Activated T-cell treated with anti-CD3 and anti-CD28 coated beads for 1 hour (primary cell): ENCODE measurements around the gene SH2D6.
"Not testable (repeated sequence)": the region's sequence is repeated elsewhere in the genome, so short reads cannot be mapped to it uniquely, and the experiment has no call there.

ENCODE experiments used
- DNase-seq: peaks from one replicate; pipeline ENCODE4 v3.0.0-alpha.2; 2020; ENCODE audit warnings: low read depth

The SH2D6 gene

DNA sequence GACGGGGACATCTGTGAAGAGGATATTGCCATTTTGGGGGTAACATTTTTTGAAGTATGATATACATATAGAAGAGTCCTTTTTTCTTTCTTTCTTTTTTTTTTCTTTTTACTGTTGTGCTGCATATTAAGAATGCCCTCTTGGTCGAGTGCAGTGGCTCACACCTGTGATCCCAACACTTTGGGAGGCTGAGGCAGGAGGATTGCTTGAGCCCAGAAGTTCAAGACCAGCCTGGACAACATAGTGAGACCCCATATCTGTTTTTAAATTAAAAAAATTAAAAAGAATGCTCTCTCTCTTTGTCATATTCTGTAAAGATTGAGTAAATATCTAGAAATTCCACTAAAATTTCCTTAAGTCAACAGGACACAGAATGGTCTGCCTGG, 3.6 kb downstream of the SH2D6 start:
- DNase-seq, result no peak

DNA sequence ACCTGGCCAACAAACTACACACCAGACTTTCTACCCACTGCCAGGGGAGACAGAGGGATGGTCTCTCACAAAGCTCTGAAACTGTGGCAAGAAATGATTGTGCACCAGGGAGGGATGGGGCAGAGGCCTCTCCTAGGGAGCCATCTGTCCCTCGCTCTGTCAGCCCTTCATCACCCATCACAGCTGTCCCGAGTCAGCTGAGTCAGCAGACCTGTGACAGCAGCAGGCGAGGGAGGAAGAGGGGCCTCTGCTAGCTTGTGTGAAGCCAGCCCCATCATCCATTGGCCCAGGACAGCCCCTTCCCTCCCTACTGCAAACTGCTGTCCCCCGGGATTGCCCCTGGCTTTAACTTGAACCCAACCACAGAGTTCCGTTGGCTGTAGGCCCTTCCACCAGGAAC, 5.0 kb downstream of the SH2D6 start:
- no peak for DNase-seq

DNA sequence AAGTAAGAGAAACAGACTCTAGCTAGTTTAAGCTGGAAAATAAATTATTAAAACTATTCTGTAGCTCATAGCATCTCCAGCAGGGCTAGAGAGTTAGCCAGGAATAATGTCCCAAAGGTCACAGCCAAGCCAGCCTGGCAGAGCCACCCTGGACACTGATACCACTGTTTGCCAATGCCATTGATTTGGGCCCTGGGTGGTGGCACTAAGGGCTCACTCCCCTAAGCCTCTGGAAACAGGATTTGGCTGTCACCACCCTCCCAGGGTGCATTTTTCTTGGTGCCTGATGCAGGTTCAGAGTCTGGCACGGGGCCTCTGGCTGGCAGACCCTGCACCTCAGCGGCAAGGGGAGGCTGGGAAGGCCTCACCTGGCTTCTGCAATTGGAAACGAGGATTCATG, 7.1 kb downstream of the SH2D6 start:
- no peak for DNase-seq

DNA sequence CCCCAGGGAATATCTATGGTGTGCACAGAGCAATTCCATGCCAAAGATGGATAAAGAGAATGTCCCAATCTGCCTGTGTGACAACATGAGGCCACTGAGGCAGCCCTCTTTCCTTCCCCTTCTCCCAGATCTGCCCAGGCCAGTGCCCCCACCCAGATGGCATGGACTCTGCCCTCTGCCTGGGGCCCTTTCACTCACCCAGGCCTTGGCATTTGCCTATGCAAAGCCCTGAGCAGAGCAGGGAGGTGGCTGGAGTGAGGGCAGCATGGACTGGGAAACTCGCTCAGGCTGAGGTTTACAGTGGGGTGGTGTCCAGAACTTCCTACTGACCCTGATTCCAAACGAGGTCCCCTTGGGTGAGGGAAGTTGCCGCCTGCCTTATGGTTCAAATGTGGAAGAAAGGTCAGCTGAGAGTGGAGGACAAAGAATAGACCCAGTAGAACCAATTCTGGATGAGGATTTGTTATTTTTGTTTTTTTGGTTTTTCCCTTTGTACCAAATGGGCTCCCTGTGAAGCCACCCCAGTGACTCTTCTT, 8.9 kb downstream of the SH2D6 start:
- DNase-seq, result no peak

DNA sequence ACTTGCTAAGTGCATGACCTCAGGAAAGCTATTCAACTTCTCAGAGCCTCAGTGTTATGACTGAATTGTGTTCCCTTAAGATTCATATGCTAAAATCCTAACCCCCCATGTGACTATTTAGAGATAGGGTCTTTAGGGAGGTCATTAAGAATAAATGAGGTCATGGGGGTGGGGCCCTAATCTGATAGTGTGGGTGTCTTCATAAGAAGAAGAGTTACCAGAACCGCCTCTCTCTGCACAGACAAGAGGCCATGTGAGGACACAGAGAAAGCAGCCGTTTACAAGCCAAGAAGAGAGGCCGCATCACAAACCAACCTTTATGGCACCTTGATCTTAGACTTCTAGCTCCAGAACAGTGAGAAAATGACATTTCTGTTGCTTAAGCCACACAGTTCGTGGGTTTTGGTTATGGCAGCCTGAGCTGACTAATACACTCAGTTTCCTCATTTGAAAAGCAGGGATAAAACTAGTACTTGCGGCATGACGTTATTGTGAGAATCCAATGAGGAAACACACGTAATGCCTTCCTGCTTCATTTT, 9.9 kb downstream of the SH2D6 start:
- no peak for DNase-seq

DNA sequence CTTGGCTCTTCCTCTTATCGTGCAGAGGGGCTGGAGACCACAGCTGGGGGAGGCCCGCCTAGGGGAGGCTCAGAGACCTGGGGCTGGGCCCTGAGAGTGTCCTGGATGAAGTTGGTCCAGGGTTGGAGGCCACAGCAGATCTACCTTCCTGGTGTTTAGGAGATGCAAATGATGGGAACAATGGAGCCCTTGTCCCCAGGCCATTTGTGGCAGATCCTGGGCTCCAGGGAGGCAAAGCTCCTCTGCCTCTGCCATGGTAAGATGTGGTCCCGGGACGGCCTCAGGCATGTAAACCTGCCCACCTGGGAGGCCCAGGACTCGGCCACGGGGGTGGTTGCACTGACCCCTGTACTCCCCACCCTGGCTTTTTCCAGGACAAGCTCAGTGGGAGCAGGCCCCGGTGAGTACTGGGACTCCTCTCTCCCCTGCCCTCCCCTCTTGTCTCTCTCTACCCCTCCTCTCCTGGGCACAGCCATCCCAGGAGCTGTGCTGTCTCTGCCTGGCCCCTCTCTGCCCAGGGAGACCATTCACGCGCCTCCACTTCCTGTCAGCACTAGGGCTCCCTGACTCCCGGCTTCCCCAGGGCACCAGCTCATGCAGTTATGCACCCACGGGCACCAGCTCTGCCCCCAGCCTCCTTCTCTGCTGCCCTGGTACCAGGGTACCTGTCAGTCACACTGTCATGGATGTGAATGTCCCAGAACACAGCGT, 10.9 kb downstream of the SH2D6 start:
- DNase-seq, result no peak

DNA sequence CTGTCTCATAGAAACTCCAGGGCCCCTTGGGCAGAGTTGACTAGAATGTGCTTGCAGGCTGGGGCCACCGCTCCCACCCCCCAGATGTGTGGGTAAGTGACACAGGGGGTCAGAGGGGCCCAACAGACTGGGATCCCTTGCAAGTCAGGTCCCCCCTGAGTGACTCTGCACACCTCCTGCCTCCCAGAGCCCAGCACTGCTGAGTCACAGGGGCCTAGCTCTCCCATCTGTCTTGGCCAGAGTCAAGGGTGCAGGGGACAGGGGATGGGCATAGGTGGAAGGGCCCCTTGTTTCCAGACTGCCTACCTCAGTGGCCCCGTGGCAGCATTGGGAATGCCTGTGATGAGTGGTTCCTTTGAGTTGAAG, 11.4 kb downstream of the SH2D6 start:
- DNase-seq, result no peak

DNA sequence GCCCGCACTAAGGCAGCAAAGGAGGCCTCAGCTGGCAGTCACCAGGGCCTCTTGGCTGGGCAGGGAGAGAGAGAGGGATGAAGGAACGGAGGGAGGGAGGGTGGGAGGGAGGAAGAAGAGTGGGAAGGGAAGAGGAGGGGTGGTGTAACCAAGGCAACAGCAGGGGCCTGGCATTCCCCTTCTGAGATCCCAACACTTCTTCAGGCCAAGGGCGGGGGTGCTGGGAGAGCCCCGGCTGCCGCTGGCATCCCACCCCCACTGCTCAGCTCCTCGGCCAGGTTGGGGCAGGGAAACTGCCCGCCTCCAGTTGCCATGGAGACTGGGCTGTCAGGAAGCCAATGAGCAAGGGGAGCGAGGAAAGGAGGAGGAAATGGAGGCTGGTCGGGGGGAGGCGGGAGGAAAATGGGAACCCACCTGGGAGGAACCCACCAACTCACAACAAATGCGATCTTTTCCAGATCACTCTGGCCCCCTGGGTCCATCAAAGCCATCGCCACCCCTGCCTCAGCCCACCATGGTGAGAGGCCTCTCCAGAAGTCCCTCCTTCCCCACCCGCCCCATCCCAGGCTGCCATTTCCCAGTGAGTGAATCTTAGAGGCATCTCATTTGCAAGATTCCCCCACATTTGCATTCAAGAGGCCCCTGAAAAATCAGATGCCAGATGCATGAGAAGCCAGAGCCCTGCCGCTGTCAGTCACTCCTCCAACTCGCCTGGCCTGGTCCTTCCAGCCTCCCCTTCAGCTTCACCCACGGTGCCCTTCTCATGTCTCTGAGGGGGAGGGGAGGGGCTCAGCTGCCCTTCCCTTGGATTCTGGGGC, 12.4 kb downstream of the SH2D6 start:
- DNase-seq, result no peak

DNA sequence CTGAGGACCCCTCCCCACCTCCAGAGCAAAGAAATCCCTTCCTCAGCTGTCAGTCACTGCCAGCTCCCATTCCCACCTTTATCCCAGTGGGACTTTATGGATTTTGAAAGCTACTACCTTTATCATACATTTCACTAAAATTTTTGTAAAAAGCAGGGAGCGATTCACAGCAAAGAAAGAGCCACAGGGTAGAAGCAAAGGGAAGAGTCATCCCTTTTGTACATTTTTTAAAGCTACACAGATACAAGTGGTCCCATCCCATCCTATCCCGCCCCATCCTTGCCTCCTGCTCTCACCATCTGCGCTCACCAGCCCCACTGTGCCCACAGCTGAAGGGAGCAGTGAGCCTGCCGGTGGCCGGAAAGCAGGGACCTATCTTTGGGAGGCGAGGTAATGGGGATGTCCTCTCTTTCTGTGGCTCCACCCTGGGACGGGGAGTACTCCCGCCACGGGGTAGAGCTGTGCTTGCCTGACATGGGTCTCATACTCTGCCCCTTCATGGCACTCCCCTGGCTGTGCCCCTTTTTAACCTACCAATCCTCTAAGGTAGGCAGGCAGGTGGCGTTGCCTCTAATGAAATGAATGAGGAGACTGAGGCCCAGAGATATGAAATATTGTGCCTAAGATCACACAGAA, 13.2 kb downstream of the SH2D6 start:
- DNase-seq, result no peak

DNA sequence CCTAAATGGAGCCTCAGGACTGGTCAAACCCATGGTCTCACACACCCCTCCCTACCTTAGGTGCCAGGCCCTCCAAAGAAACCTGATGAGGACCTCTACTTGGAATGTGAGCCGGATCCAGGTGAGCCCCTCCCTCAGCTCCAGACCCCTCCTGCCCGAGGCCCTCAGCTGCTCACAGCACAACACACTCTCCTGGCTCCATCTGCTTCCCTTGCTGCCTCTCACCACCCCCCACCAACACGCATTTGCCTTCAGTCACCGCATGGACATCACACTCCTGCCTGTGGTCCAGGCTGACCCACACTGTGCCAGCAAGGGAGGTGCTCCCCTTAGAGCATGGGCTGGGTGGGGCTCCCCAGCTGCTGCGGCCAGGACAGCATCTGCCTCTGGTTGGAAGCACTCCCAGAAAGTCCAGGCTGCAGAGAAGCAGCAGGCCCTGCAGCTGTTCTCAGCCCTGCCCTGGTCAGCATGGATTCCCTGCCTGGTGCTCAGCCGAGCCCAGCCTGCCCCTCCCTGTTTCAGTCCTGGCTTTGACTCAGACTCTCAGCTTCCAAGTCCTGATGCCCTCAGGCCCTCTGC, 15.1 kb downstream of the SH2D6 start:
- DNase-seq, result no peak

DNA sequence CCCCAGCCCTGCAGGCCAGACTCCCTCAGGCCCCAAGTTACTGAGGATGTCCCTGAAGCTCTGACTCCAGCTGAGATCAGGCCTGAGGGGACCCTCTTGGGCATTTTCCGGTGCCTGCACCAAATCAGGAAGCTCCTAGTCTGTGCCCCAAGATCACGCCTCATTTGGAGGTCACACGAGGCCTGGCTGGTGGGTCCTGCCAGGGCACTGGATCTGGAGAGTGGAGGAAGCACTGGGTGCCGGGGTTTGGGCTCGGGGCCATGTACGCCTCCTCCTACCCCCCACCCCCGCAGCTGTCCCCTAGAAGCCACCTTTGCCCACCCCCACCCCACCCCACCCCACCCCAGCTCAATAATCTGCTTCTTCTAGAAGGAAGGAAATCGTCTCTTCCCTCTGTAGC, 16.2 kb downstream of the SH2D6 start:
- no peak for DNase-seq

DNA sequence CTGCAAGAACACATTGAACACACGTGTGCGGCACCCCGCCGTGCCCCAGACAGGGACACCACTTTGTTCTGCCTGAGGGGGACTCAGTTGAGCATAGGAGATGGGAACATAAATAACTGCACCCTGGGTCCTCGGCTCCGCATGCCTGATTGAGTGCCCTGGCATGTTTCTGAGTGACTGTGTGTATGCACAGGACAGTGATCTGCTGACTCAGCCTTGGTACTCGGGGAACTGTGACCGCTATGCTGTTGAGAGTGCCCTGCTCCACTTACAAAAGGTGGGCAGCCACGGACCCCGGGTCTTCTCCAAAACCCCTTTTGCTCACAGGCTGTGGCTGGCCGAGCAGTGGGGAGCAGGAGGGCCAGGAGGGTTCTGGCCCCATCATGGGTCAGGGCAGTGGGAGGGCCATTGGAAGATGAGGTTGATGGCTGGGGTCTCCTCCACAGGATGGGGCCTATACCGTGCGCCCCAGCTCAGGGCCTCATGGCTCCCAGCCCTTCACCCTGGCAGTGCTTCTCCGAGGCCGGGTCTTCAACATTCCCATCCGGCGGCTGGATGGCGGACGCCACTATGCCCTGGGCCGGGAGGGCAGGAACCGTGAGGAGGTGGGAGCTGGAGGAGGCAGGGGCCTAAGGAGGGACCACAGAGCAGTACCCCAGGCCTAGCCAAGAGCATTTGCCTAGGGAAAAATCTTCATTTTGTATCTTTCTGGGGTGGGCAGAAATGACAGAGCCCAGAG, 16.9 kb downstream of the SH2D6 start:
- no peak for DNase-seq

DNA sequence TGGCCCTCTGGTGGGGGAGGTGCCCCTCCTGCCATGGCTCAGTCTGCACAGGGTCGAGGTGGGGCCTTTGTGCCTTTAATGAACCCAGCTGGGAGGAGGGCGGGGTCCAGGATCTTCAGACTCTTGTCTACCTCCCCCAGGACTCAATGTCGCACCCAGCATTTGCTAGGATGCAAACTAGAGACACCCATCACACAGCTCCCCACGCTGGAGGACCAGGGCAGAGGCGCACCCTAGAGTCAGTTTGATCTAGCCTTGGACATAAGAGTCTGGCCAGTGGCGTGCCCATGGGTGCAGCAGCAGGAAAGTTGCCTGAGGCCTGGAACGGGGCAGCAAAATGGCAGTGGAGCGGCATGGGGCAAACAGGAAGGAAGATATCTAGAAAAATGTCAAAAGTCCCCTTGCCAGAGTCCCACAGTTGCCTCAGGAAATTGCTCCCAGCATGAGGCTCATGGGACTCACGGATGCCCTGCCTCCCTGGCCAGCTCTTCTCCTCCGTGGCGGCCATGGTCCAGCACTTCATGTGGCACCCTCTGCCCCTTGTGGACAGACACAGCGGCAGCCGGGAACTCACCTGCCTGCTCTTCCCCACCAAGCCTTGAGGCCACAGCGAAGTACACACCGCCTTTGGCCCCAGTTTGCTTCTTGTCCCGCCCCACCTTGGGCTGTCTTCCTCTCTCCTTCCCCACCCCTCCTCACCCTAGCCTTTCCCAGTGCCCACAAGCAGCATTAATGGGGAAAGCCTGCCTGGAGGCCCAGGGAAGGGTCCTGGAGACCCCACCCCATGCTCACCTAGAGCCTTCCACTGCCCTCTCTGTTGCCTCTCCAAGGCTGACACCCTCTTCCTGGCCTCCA, 17.7 kb downstream of the SH2D6 start:
- no peak for DNase-seq

DNA sequence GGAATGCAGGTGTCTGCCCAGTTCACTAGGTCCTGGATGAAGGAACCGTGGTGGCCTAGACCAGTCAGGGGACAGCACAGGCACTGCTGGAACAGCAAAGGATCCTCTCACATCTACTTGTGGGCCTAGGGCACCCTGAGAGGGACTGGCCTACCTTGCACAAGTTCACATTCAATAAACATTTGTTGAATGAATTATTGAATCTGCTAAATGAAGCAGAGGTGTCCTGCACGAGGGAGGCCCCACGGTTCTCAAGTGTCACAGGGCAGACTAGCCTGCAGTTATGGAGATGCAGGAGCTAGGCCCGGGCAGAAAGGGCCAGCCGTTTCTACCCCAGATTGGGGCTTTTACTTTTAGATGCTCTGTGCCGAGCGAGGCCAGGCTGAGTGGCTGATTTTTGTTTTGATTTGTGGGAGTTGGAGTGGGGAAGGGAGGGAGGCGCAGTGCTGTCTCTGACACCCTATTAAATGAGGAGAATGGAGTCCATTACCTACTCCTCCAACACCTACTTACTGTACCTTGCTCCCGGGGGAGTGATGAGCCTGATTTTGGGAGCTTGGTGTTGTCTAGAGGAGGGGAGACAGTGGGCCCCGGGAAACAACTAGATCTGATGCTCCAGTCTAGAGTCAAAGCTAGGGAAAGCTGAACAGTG, 18.4 kb downstream of the SH2D6 start:
- no peak for DNase-seq

DNA sequence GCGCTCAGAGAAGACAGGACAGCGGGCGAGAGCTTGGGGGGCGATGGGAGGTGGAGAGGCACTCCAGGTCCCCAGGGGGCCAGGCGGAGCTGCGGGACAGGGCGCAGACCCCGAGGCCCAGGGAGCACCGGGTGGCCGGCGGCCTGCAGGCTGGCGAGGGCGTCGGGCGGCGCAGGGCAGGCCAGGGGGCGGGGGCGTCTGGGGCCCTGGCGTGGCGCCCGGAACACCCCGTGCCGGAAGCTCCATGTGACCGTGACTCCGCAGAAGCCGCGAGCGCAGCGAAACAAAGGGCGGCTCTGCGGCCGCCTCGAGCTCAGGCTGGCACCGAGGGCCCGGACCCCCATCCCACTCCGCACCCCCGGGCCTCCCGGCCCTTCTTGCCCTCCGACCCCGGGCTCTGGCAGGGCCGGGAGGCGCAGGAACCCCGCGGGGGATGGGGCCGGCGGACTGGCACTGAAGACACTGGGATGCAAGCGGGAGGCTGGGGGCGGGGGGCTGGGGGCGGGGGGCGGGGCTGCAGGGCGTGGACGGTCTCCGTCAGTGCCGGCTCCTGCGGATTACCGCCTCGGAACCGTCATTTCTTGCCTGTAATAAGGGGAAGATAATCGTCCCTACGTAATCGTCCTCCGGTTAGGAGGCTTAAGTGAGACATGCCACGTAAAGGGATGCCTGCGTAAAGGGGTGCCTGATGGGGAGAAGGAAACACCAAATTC, 19.1 kb downstream of the SH2D6 start:
- DNase-seq, result peak; percentile 57

DNA sequence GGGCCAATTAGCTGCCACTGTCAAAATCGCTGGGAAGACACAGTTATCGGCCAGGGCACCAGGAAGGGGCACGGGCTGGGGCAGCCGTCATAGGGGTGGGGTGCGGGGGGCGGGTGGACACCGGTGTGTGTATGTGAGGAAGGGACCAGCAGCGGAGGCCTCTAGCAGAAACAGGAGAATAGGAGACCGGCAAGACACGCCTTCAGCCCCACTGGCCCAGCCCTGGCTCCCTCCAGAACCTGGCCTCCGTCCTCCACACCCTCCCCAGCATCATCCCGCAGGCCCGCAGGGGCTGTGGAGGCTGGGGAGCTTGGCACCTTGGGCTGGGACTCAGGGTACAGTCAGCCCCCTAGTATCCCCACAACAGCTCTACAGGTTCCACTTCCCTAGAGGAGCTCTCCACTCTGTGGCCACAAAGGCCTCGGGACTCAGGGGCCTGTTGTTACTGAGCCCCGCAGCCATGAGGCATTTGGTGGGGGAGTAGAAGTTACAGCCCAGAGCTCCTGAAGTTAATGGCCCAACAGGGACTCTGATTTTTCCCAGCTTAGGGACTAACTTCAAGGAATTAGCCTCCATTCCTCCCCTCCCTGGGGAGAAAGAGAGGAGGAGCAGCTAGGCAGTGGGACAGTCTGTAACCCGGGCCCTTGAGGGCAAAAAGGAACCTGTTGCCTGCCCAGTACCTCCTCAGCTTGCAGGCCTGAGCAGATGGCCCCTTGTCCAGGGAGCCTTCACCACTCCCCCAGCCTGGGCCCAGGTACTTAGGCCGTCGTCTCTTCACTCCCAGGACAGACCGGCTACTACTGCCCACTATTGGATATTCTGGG, 19.9 kb downstream of the SH2D6 start:
- no peak for DNase-seq

DNA sequence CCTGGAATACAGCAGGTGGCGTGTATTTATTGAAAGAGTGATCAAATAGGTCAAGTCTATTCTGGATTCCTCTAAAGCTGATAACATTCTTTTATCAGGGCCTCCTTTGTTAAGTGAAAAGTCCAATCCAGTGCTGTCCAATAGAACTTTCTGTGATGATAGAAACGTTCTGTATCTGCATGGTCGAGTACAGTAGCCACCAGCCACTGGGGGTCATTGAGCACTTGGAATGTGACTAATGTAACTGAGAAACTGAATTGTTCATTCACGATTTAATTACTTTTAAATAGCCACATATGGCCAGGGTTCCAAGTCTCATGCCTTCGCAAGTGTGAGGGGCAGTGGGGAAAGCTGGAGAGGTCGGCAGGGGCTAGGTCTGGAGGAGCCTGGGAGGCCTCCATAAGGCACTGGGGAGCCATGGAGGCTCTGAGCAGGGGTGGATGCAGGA, 20.5 kb downstream of the SH2D6 start:
- no peak for DNase-seq

DNA sequence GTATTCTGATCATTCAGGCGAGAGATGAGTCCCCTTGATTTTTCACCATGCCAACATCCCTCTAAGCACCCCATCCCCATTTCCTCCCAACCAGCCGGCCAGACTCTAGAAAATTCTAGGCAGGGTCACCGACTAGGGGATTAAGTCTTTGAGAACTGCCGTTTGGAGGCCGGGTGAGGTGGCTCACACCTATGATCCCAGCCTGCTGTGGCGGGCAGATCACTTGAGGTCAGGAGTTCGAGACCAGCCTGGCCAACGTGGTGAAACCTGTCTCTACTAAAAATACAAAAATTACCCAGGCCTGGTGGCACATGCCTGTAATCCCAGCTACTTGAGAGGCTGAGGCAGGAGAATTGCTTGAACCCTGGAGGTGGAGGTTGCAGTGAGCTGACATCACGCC, 21.1 kb downstream of the SH2D6 start:
- not testable (repeated sequence) for DNase-seq

DNA sequence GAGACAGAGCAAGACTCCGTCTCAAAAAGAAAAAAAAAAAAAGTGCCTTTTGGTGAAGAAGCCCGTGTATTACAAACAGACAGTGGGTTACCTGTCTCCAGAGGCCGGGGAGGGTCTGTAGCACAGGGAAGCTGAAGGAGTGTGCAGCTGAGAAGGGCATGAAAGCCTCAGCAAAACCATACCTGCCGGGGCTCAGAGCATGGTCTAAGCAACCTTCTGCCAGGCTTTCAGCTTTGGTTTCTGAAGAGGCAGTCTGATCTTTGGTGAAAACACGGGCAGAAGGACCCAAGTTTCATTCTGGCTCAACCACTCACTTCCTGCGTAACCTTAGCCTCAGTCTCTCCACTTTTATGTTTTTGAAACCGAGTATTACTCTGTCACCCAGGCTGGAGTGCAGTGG, 21.5 kb downstream of the SH2D6 start:
- no peak for DNase-seq
